Gastroesophageal sphincter (tissue), 4 donors: Measurements from ENCODE around the gene CLCNKA. TPM values are rescaled to one million over a fixed set of nuclear protein-coding genes. Genes with fewer than 3 reads are reported as not detected.

Experiments used
- ATAC-seq: fragments of 150-250 bp; one replicate; pipeline ENCODE4 v1.9.1; 2016; ENCODE audit warnings: mild to moderate bottlenecking, moderate library complexity
- H3K27ac ChIP-seq, 4 donors: fragments of 200-600 bp; sonication (generic) in 3 of 4; 1 replicate in 3 of 4; 2 replicates in 1 of 4; pipeline ENCODE4 v1.5.1; 2016 to 2019
- H3K27me3 ChIP-seq: fragments of 200-600 bp; sonication (generic); one replicate; pipeline ENCODE4 v1.5.1; 2019
- H3K36me3 ChIP-seq, 2 donors: fragments of 200-600 bp; sonication (generic); one replicate each; pipeline ENCODE4 v1.5.1; 2019; ENCODE audit warnings: control low read depth in 1 of 2
- H3K4me1 ChIP-seq, 3 donors: fragments of 200-600 bp; sonication (generic); 1 replicate in 2 of 3; 2 replicates in 1 of 3; pipeline ENCODE4 v1.5.1; 2016 to 2019; ENCODE audit warnings: control low read depth in 2 of 3
- H3K4me3 ChIP-seq, 2 donors: fragments of 200-600 bp; sonication (generic); one replicate each; pipeline ENCODE4 v1.5.1; 2019; ENCODE audit warnings: mild to moderate bottlenecking in 1 of 2, moderate library complexity in 1 of 2
- H3K9me3 ChIP-seq, 3 donors: fragments of 200-600 bp; sonication (generic); one replicate each; pipeline ENCODE4 v1.5.1; 2017 to 2019; ENCODE audit warnings: control low read depth in 2 of 3
- EP300 ChIP-seq: sonication (generic); formaldehyde crosslinking; IDR thresholded peaks from one replicate; pipeline ENCODE4 v1.6.1; 2017; ENCODE audit warnings: antibody characterized with exemption, mild to moderate bottlenecking
- POLR2A ChIP-seq, 2 donors: fragments of 450-650 bp; IDR thresholded peaks; one replicate each; pipeline ENCODE4 v1.6.1; 2017; ENCODE audit warnings: antibody characterized with exemption in 2 of 2, mild to moderate bottlenecking in 2 of 2, moderate library complexity in 1 of 2
- POLR2AphosphoS5 ChIP-seq: sonication (generic); formaldehyde crosslinking; IDR thresholded peaks from one replicate; pipeline ENCODE4 v1.6.1; 2017; ENCODE audit warnings: antibody characterized with exemption
- WGBS, 2 donors: methylation state at CpG; one replicate each; pipeline ENCODE4 v1.1.5; 2018; ENCODE audit warnings: low coverage in 1 of 2; 5-methylcytosine and 5-hydroxymethylcytosine counted together
- total RNA-seq, 4 donors: library from RNA; depleted of rRNA; stranded (reverse); fragments of >200 nt; gene quantifications; one replicate each; pipeline ENCODE4 v1.1.0, GENCODE V29; 2016
- TF ChIP-seq, protein P1 (sequence below), 4 experiments: fragments of 200-600 bp in 2 of 4; fragments of 450-650 bp in 2 of 4; sonication (generic) in 1 of 4; IDR thresholded peaks; one replicate each; pipeline ENCODE4 v1.5.1; 2017 to 2019; ENCODE audit warnings: antibody characterized with exemption in 4 of 4, mild to moderate bottlenecking in 2 of 4, moderate library complexity in 2 of 4

CLCNKA gene
- total RNA-seq, 4 donors from 2014 or later: 0.08 to 3.0 (median 0.20) TPM; not detected in 1

GRCh38 chr1:15993666-15994065, 28.2 kb upstream of the CLCNKA start:
- no peak for TF ChIP-seq EP300
- TF ChIP-seq, protein P1, sequence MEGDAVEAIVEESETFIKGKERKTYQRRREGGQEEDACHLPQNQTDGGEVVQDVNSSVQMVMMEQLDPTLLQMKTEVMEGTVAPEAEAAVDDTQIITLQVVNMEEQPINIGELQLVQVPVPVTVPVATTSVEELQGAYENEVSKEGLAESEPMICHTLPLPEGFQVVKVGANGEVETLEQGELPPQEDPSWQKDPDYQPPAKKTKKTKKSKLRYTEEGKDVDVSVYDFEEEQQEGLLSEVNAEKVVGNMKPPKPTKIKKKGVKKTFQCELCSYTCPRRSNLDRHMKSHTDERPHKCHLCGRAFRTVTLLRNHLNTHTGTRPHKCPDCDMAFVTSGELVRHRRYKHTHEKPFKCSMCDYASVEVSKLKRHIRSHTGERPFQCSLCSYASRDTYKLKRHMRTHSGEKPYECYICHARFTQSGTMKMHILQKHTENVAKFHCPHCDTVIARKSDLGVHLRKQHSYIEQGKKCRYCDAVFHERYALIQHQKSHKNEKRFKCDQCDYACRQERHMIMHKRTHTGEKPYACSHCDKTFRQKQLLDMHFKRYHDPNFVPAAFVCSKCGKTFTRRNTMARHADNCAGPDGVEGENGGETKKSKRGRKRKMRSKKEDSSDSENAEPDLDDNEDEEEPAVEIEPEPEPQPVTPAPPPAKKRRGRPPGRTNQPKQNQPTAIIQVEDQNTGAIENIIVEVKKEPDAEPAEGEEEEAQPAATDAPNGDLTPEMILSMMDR (IDR thresholded peaks at IDR 0.05): no peak
- TF ChIP-seq POLR2A (IDR thresholded peaks at IDR 0.05): no peak
- no peak for TF ChIP-seq POLR2AphosphoS5
- Histone ChIP-seq H3K4me1 (peaks cover 0 to 55% (median 4%) of the 10 kb centered on the region in 3 donors), H3K9me3 (no peaks in the 10 kb centered on the region), H3K27ac (no peak overlapping the region), H3K4me3 (no peak overlapping the region), H3K36me3 (no peaks in the 10 kb centered on the region), H3K27me3 (no peaks in the 10 kb centered on the region)
- no peak for ATAC-seq
- no CpG with 5 or more reads among the region's 15 CpGs for WGBS, 2 donors

GRCh38 chr1:15994081-15994480, 27.8 kb upstream of the CLCNKA start:
- no CpG with 5 or more reads among the region's 10 CpGs for WGBS, 2 donors
- no peak for ATAC-seq
- peak overlapping the region in 2 of 4 donors; percentile 62 to 68 for H3K27ac ChIP-seq

GRCh38 chr1:15994590-15995351, 27.1 kb upstream of the CLCNKA start:
- no peaks in the 10 kb centered on the region for H3K27me3 ChIP-seq
- 36 to 44% methylated on average over 4 to 7 of the region's 11 CpGs for WGBS, 2 donors
- H3K4me3 ChIP-seq: no peak overlapping the region
- peak; percentile 75 for ATAC-seq
- H3K9me3 ChIP-seq: no peaks in the 10 kb centered on the region
- H3K4me1 ChIP-seq: peaks cover 0 to 47% (median 4%) of the 10 kb centered on the region in 3 donors
- H3K27ac ChIP-seq: peak overlapping the region in 3 of 4 donors; percentile 52 to 68 (median 62)
- no peaks in the 10 kb centered on the region for H3K36me3 ChIP-seq
- no peak for TF ChIP-seq EP300
- TF ChIP-seq, protein P1 (IDR thresholded peaks at IDR 0.05): peak in 3 of 4 experiments; percentile 73 to 93 (median 81)

More at GRCh38 chr1:15994081-15994480, 27.8 kb upstream of the CLCNKA start:
- H3K4me1 ChIP-seq: peaks cover 0 to 54% (median 4%) of the 10 kb centered on the region in 3 donors
- H3K27me3 ChIP-seq: no peaks in the 10 kb centered on the region
- H3K36me3 ChIP-seq: no peaks in the 10 kb centered on the region
- no peaks in the 10 kb centered on the region for H3K9me3 ChIP-seq
- TF ChIP-seq EP300 (no peak), POLR2A (IDR thresholded peaks at IDR 0.05) (no peak), POLR2AphosphoS5 (no peak)
- H3K4me3 ChIP-seq: no peak overlapping the region

GRCh38 chr1:15997076-15997585, 24.7 kb upstream of the CLCNKA start:
- TF ChIP-seq POLR2A (IDR thresholded peaks at IDR 0.05) (no peak), EP300 (no peak), POLR2AphosphoS5 (no peak)
- TF ChIP-seq, protein P1 (IDR thresholded peaks at IDR 0.05): no peak
- no peak for ATAC-seq
- H3K9me3 ChIP-seq: no peaks in the 10 kb centered on the region
- 77% methylated on average over 5 of the region's 9 CpGs; no CpG with 5 or more reads in 1 of the 2 donors for WGBS, 2 donors
- peaks cover 0 to 44% (median 4%) of the 10 kb centered on the region in 3 donors for H3K4me1 ChIP-seq
- no peak overlapping the region for H3K4me3 ChIP-seq
- no peaks in the 10 kb centered on the region for H3K36me3 ChIP-seq
- H3K27ac ChIP-seq: no peak overlapping the region
- H3K27me3 ChIP-seq: no peaks in the 10 kb centered on the region

GRCh38 chr1:15997637-15998280, 24.1 kb upstream of the CLCNKA start:
- TF ChIP-seq EP300 (no peak), POLR2A (IDR thresholded peaks at IDR 0.05) (no peak), POLR2AphosphoS5 (no peak)
- TF ChIP-seq, protein P1 (IDR thresholded peaks at IDR 0.05): no peak
- Histone ChIP-seq H3K9me3 (no peaks in the 10 kb centered on the region), H3K27me3 (no peaks in the 10 kb centered on the region), H3K4me3 (no peak overlapping the region), H3K4me1 (peaks cover 0 to 40% (median 4%) of the 10 kb centered on the region in 3 donors), H3K36me3 (no peaks in the 10 kb centered on the region), H3K27ac (no peak overlapping the region)
- ATAC-seq: no peak
- 70 to 72% methylated on average over 2 to 6 of the region's 9 CpGs for WGBS, 2 donors
